Activated naive CD8-positive, alpha-beta T cell (primary cell): ENCODE measurements around the gene CLCNKA.
A peak's percentile ranks its signal among the peaks of the same experiment; 100 is the strongest.

ENCODE experiments used
- H3K27ac Mint-ChIP-seq: one replicate; pipeline ENCODE4 v1.8.0; 2021; ENCODE audit warnings: mixed read lengths
- H3K27me3 Mint-ChIP-seq: one replicate; pipeline ENCODE4 v1.8.0; 2021; ENCODE audit warnings: mixed read lengths
- H3K36me3 Mint-ChIP-seq: one replicate; pipeline ENCODE4 v1.8.0; 2021; ENCODE audit warnings: mixed read lengths
- H3K4me1 Mint-ChIP-seq: one replicate; pipeline ENCODE4 v1.8.0; 2021; ENCODE audit warnings: low read depth, mixed read lengths
- H3K4me3 Mint-ChIP-seq: one replicate; pipeline ENCODE4 v1.8.0; 2021; ENCODE audit warnings: mild to moderate bottlenecking, mixed read lengths
- H3K9me3 Mint-ChIP-seq: one replicate; pipeline ENCODE4 v1.8.0; 2021; ENCODE audit warnings: low read depth, mixed read lengths

Gene CLCNKA

DNA sequence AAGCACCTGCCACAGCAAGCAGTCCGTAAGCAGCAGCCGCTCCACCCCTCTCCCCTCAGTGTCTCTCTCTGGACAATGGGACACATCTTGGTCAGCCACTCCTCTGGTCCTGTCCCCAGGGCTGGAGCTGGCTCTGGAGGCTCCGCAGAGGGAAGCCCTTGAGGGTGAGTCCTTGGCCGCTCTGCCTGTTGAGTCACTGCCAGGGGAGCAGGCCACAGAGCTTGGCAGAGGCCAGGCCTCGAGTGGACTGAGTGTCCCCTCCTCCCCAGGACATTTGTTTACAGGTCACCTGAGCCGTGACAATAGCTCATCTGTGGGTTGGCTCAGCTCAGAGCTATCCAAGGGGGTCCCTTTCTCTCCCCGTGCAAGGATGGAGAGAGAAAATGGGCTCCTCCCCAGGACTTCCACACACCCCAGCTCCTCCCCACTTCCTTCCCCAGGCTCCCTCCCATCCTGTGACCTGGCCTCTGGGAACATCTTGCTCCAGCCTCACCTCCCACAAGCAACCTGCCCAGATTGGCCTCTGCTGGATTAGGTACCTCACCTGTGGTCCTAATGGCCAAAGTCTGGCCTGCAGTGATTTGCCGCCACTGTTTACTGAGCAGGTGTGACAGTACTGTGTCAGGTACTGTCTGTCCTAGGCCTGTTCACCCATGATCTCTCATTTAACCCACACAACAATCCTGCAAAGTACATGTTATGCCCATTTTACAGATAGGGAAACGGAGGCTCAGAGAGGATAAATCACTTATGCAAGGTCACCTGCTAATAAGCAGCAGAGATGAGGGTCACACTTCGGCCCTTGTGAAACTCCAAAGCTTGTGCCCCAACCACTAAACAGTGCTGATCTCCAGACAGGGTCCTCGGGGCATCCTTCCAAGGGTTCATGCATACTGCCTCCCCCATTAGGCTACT is 46.8 kb downstream of the CLCNKA start:
- Mint-ChIP-seq H3K4me3 (no peak overlapping the region), H3K27ac (no peak overlapping the region)

DNA sequence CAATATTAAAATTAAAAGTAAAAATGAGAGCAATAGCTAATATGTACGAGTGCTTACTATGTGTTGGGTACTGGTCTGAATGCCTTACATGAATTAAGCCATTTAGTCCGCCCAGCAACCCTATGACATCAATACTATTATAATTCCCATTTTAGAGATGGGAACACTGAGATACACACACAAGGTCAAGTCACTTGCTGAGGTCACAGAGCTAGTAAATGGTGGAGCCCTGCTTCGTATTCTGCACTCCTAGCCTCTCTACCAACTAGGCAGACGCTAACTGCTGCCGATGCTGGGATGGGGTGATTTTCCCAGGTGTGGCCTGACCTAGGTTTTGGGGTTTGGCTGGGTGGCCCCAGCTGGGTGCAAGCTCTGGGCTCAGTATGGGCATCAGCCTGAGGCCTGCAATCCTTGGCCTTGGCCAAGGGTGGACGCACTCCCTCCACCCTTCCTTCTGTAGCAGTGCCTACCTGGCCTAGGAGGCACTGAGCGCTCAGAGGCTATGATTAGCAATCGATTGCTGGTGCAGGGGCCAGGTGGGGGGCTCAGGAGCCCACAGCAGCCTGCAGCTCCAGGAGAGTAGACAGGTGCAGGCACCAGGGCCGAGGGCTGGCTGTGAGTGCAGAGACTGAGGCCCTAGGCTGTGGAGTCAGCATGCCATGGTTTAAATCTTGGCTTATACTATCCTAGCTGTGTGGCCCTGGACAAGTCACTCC is 49.0 kb downstream of the CLCNKA start:
- peaks cover 14% of the 10 kb centered on the region for H3K27me3 Mint-ChIP-seq
- peaks cover 14% of the 10 kb centered on the region for H3K4me1 Mint-ChIP-seq
- H3K9me3 Mint-ChIP-seq: no peaks in the 10 kb centered on the region
- no peaks in the 10 kb centered on the region for H3K36me3 Mint-ChIP-seq
- no peak overlapping the region for H3K27ac Mint-ChIP-seq
- no peak overlapping the region for H3K4me3 Mint-ChIP-seq

More for the DNA sequence above, 46.8 kb downstream of the CLCNKA start:
- Mint-ChIP-seq H3K4me1 (peaks cover 16% of the 10 kb centered on the region), H3K9me3 (no peaks in the 10 kb centered on the region), H3K36me3 (peaks cover 2% of the 10 kb centered on the region), H3K27me3 (peaks cover 5% of the 10 kb centered on the region)

DNA sequence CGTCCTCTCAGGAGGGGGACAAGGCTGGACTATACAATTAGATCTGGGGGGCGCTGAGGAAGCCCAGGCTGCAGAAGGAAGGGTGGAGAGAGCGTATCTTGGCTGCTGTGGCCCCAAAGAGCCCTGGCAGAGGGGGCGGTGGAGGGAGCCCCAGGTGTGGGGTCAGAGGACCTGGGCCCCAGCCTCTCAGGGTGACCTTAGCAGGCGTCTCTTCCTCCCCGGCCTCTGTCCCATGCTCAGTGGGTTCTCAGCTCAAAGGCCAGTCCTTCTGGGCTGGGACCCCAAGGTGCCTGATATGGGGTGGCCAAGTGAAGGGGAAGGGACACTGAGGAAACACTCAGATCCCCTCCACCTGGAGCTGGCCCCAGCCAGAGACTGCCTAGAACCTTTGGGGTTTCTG is 49.8 kb downstream of the CLCNKA start:
- H3K4me3 Mint-ChIP-seq: peak overlapping the region; percentile 6

DNA sequence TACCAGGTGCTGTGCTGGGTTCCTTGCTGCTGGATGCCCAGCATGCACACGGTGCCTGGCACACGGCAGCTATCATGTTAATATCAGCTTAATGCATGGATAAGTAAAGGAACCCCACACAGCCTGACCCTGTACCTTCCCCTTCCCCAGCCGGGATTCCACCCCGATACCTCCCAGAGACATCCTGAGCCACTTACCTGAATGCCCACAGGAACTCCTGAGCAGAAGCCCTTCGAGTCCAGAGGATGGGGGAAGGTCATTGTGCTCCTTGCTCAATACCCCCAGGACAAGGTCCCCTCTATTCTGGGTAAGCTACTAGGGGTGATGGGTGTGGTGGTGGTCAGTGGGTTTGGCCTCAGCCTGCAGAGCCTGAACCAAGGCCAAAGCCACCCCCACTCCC is 50.3 kb downstream of the CLCNKA start:
- Mint-ChIP-seq H3K9me3 (no peaks in the 10 kb centered on the region), H3K4me3 (peak overlapping the region; percentile 6), H3K36me3 (no peaks in the 10 kb centered on the region), H3K27ac (no peak overlapping the region), H3K4me1 (peaks cover 14% of the 10 kb centered on the region), H3K27me3 (peaks cover 14% of the 10 kb centered on the region)

More for the DNA sequence above, 49.8 kb downstream of the CLCNKA start:
- Mint-ChIP-seq H3K9me3 (no peaks in the 10 kb centered on the region), H3K36me3 (no peaks in the 10 kb centered on the region), H3K4me1 (peaks cover 14% of the 10 kb centered on the region), H3K27me3 (peaks cover 14% of the 10 kb centered on the region), H3K27ac (no peak overlapping the region)

DNA sequence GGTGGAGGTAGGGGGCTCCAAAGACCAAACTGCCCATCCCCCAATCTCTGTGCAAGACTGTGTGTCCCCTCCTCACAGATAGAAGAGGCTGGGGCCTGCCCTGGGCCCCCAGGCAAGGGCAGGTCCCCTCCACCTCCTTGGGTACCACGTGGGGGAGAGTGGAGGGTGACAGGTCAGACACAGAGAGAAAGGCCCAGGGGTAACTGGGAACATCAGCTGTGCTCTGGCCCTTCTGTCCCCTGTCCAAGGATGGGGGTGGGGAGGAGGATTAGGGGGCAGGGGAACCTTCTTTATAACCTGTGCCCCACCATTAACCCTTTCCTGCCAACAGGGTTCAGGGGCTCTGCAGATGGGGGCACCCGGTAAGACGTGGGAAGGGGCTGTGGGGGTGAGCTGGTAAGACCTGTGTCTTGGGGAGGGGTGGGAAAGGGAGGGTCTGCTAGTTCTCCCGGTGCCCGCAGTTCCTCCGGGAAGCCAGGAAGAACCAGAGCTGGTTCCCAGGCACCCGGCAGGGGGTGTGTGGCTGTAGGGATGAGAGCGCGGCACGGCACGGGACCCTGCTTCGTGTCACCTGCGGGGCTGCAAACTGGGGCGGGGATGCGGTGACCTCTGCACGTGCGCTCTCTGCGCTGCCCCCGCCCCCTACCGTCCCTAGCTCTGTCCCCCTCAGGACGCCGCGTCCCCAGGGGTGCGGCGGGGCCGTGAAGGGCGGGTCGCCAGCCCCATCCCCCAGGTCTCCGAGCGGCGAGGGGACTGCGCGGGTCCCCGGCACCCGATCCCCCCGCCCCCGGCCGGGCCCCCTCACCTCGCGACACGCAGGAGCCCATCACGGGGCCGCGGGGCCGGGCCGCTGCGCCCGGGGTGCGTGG is 51.0 kb downstream of the CLCNKA start:
- Mint-ChIP-seq H3K27me3 (peaks cover 14% of the 10 kb centered on the region), H3K36me3 (no peaks in the 10 kb centered on the region), H3K4me1 (peaks cover 14% of the 10 kb centered on the region), H3K9me3 (no peaks in the 10 kb centered on the region), H3K27ac (no peak overlapping the region), H3K4me3 (peak overlapping the region; percentile 23)

DNA sequence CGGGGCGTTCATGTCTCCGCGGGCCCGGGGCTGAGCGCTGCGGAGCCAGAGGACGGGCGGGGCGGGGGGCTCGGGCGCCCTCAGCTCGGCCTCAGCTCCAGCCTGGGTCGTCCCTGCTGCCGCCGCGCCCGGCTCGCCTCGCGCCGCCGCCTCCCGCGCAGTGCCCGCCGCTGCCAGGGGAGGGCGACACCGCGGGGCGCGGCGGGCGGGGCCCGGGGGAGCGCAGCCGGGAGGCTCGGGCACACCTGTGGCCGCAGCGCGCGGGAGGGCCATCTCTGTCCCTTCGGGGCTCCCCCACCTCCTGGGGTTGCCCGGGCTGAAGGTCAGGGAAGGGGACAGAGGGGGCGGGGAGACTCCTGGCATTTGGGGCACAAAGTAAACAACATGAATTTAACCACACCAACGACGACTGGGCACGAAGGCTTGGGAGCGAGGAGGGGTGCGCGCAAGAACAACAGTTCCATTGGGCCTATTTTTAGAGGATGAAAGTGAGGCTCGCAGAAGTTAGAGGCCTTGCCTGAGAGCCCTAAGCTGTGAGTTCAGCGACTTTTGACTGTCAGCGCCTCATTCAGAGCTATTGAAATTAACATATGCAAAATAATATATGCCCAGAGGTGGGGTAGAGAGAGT is 51.8 kb downstream of the CLCNKA start, which contains the start of gene FAM131C:
Gene FAM131C, minus strand, starts transcription at position 162 of the 630 bp plus-strand sequence. CDS start 209 bp downstream, outside the sequence.
- Mint-ChIP-seq H3K4me3 (peak within 1 kb of the TSS; percentile 61), H3K27me3 (peaks cover 14% of the 10 kb centered on the region), H3K36me3 (no peaks in the 10 kb centered on the region), H3K4me1 (peaks cover 14% of the 10 kb centered on the region), H3K27ac (no peak within 1 kb of the TSS), H3K9me3 (no peaks in the 10 kb centered on the region)

DNA sequence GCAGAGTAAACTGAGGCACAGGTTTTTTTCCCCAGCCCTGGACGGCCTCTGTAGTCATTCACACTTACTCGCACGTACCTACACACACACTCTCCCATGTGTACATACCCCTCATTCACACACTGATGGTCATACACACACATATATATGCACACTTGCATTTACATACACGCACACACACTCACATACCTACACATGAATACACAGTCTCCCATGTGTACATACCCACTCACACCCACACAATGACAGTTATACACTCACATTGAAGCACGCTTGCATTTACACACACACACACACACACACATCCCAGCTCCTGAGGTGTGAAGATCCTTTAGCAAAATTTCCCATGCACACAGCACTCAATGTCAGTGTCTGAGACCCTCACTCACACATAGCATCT is 52.4 kb downstream of the CLCNKA start:
- Mint-ChIP-seq H3K9me3 (no peaks in the 10 kb centered on the region), H3K27me3 (peaks cover 14% of the 10 kb centered on the region), H3K4me3 (peak overlapping the region; percentile 61), H3K27ac (no peak overlapping the region), H3K4me1 (peaks cover 18% of the 10 kb centered on the region), H3K36me3 (no peaks in the 10 kb centered on the region)

DNA sequence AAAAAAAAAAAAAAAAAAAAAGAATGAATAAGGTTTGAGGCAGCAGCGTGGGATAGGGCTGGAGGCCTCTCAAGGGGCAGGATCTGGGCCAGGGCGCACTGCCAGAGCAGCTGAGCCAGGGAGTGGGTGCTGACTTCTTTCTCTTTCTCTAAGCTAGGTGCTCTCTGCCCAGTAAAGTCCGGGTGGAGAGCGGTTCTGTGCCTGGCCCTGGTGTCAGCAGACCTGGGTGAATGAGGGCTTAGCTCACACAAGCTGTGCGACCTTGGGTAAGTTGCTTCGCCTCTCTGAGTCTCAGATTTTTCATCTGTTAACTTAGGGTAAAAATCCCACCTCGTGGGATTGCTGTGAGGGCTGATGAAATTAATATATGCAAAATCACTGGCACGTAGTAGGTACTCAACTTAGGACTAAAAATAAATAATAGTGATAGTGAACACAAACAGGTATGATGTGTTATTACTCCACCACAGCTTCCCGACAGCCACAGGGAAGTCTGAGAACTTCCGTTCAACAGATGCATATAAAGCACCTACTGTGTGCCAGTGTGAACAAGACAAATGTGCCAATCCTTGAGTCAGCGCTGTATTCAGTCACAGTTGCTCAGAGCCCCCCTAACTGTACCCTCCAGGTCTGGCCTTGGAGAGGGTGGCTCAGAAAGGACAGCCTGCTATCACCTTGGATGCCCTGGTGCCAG is 53.6 kb downstream of the CLCNKA start:
- Mint-ChIP-seq H3K4me3 (no peak overlapping the region), H3K4me1 (peaks cover 12% of the 10 kb centered on the region), H3K36me3 (no peaks in the 10 kb centered on the region), H3K27ac (no peak overlapping the region), H3K27me3 (peaks cover 14% of the 10 kb centered on the region), H3K9me3 (no peaks in the 10 kb centered on the region)

DNA sequence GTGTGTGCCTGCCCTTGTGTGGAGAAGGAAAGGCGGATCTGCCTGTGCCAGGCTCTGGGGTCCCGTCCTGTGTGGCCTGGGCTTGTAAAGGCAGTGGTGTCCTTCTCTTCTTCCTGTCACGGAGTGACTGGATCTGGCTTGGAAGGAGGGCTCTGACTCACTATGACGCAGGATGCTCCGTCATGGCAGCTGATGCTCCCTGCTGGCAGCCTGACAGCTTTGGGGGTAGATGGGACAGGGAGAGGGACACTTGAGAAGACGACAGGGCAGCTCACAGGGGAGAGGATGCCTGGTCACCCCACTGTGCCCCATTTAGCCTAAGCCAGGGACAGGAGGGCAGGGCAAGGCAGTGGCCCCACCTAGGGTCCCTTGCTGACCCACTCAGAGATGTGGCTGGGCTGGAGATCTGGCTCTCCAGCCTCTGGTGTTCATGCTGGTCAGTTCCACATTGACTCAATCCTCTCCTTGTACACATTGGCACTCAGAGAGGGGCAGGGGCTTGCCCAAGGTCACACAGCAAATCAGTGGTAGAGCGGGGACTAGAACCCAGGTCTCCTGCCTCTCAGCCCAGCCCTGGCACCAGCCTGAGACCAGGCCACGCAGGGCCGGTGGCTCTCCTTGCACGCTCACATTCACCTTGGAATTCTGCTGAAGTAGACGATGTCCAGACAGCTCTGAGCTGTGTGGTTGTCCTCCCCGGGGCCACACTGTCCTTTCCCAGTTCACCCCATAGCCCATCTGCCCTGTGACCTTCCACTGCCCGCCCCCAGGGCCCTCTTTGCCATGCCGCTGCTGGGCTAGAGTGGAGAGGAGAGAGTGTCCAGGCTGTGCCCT is 54.4 kb downstream of the CLCNKA start:
- H3K27ac Mint-ChIP-seq: no peak overlapping the region
- H3K4me3 Mint-ChIP-seq: no peak overlapping the region
- H3K9me3 Mint-ChIP-seq: no peaks in the 10 kb centered on the region
- no peaks in the 10 kb centered on the region for H3K36me3 Mint-ChIP-seq
- H3K4me1 Mint-ChIP-seq: peaks cover 12% of the 10 kb centered on the region
- H3K27me3 Mint-ChIP-seq: peaks cover 14% of the 10 kb centered on the region

DNA sequence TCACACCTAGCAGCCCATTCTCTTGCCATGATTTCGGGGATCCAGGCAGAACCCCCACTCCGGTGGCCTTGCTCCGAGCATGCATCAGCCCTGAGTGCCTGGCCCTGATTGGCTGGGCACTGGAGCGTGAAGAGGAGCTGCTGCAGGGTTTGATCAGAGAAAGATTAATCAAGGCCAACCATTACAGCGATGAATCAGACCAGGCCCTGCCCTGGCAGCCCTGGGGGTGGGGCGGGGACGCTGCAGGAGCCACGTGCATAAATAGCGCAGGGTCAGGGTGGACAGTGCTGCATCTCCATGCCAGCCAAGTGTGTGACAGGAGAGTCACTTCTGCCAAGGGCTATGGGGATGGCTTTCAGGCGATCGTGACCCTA is 55.0 kb downstream of the CLCNKA start:
- Mint-ChIP-seq H3K27ac (no peak overlapping the region), H3K9me3 (no peaks in the 10 kb centered on the region)

DNA sequence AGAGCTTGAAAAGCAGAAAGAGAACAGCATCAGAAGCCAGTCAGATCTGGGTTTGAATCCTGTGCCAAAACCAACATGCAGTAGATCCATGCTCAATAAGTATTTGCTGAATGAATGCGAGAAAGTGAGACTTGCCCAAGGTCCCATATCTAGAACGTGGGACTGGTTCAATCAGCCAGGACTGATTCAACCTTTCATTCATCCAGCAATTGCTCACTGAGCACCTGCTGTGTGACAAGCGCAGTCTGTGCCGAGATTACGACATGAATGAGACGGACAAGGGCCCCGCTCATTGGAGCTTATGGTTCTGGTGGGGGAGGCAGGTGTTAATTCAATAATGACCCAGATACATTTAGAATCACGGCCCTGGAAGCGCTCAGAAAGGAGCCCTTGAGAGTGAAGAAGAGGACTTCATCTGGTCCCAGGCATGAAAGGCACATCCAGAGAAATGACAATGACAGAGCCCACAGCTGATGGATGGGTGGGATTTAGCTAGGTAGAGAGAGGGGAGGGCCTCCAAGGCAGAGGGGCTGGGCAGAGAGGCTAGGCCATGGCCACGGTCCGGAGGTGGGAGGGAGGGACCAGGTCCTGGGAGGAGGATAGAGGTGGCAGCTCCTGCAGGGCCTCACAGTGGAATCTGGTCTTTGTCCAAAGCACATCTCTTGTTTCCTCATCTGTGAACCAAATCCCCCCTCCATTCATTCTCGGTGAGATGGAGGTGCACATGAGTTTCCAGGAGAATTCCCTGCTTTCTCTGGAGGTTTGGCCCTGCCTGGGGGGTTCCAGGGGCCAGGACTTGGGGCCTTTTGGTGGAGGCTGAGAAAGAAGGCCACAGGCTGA is 55.8 kb downstream of the CLCNKA start:
- H3K27me3 Mint-ChIP-seq: peaks cover 11% of the 10 kb centered on the region
- H3K36me3 Mint-ChIP-seq: no peaks in the 10 kb centered on the region
- H3K9me3 Mint-ChIP-seq: no peaks in the 10 kb centered on the region
- H3K4me3 Mint-ChIP-seq: no peak overlapping the region
- peaks cover 12% of the 10 kb centered on the region for H3K4me1 Mint-ChIP-seq
- H3K27ac Mint-ChIP-seq: no peak overlapping the region

More for the DNA sequence above, 55.0 kb downstream of the CLCNKA start:
- Mint-ChIP-seq H3K27me3 (peaks cover 14% of the 10 kb centered on the region), H3K4me1 (peaks cover 12% of the 10 kb centered on the region), H3K36me3 (no peaks in the 10 kb centered on the region), H3K4me3 (no peak overlapping the region)

DNA sequence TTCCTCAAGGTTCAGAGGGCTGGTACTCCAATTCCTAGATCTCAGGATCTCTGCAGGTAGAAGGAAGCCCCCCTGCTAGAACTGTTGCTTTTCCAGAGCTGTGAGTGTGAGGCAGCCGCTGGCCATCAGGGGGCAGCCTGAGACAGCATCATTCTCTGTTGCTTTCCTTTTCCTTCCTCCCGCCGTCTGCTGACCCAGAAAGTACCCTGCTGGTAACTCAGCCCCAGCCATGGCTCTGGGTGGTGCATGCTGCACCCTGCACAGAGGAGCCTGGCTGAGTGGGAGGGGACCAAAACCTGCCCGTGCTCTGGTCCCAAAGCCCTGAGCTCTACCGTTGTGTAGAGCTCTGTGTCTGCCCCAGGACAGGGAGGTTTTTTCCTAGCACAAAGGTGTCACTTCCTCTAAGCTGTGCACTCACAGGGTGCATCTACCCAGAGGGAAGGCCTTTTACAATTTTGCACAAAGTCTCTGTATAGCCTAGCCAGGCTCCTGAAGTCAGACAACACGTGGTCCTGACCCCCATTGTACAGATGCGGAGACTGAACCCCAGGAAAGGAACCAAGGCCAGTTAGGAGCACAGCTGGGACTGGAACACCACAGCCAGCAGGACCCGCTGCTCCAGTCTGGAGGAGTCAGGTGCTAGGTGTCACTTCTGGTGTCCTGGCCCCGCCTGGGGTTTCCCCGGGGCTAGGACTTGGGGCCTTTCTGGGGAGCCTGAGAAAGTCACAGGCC is 57.3 kb downstream of the CLCNKA start:
- Mint-ChIP-seq H3K4me3 (peak overlapping the region; percentile 49), H3K9me3 (no peaks in the 10 kb centered on the region), H3K4me1 (peaks cover 7% of the 10 kb centered on the region), H3K27ac (no peak overlapping the region), H3K27me3 (peaks cover 8% of the 10 kb centered on the region), H3K36me3 (no peaks in the 10 kb centered on the region)
